ENCODE measurements around the gene LAT. TPM values are rescaled to one million over a fixed set of nuclear protein-coding genes. Genes with fewer than 3 reads are reported as not detected.

LAT gene
- total RNA-seq, 1 donor from 2014 or later: 3.0 TPM

Other genes with a start within 250 kb of the LAT start
- gene NPIPB9, start 233.3 kb upstream of the LAT start, total RNA-seq: 0.92 and 2.0 TPM in 2 replicates
- 139 and 166 TPM in 2 replicates for gene ATXN2L, start 162.1 kb upstream of the LAT start, total RNA-seq
- 144 TPM in 2 replicates for gene TUFM, start 138.7 kb upstream of the LAT start, total RNA-seq
- 25.6 and 30.7 TPM in 2 replicates for gene SH2B1, start 121.2 kb upstream of the LAT start, total RNA-seq
- 0.19 and 0.53 TPM in 2 replicates for gene ATP2A1, start 106.6 kb upstream of the LAT start, total RNA-seq
- gene RABEP2, start 59.8 kb upstream of the LAT start, total RNA-seq: 61.0 and 76.5 TPM in 2 replicates
- gene CD19, start 53.1 kb upstream of the LAT start, total RNA-seq: not detected in 2 replicates
- gene NFATC2IP, start 34.1 kb upstream of the LAT start, total RNA-seq: 21.0 and 38.7 TPM in 2 replicates
- gene SPNS1, start 10.3 kb upstream of the LAT start, total RNA-seq: 58.5 and 74.8 TPM in 2 replicates